ENCODE results near the gene ANKRD49. TPM values are rescaled to one million over a fixed set of nuclear protein-coding genes. Genes with fewer than 3 reads are reported as not detected.

The ANKRD49 gene
- total RNA-seq: 96.1 TPM

DNA sequence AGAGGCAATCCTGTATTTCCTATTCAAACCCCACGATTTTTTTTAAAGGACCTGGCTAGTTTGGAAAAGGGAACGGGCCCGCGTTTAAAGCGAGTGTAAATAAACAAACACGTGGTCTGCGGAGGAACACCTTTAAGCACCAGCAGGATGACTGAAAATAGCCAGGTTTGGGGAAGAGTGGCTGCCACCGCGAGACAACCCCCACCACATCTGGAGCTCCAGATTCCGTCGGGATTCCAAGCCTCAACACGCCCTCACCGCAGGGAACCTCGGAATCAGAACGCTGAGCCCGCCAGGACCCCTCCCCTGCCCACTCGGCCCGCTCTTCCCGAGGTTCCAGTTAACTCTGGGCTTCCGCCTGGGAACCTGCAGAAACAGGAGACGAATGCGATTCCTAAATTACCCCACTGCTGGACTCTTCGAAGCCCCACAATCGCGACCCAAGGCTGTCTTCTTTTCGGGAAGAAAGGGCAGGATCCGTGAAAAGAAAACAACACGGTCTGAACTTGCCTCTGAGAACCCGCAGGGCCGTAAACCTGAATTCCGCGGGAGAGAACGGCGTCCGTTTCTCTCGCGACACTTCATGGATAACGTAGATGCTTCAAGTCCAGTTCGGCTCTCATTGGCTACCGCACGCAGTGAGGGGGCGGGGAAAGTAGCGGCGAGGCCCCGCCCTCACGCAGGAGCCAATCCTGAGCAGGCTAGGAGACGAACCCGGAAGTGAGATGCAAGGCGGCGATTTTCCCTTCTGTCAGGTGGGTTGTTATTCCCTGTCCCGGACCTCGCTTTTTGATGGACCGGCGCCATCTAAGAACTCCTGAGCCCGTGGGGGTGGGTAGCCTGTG lies at the start of gene ANKRD49, which contains the start of gene MRE11:
Gene ANKRD49 (plus strand): TSS at position 704 of the 845 bp plus-strand sequence. CDS start 2,710 bp downstream, outside the sequence.
Gene MRE11 (minus strand): TSS at position 564 of the 845 bp plus-strand sequence. CDS start 1,043 bp downstream, outside the sequence.
- Histone ChIP-seq H3K4me1 (ENCODE audit: insufficient read depth, low read length) (peaks cover 19% of the 10 kb centered on the region), H3K27me3 (ENCODE audit: insufficient read depth, low read length) (no peaks in the 10 kb centered on the region), H3K4me3 (ENCODE audit: low read length) (peak within 1 kb of the TSS; percentile 67), H3K9me3 (ENCODE audit: low read depth, low read length) (no peaks in the 10 kb centered on the region)

GRCh38 chr11:94445641-94446040 lies 48.1 kb upstream of the ANKRD49 start:
- no peaks in the 10 kb centered on the region for H3K9me3 ChIP-seq (ENCODE audit: low read depth, low read length)
- H3K4me1 ChIP-seq (ENCODE audit: insufficient read depth, low read length): no peaks in the 10 kb centered on the region
- H3K4me3 ChIP-seq (ENCODE audit: low read length): no peak overlapping the region
- no peaks in the 10 kb centered on the region for H3K27me3 ChIP-seq (ENCODE audit: insufficient read depth, low read length)

DNA sequence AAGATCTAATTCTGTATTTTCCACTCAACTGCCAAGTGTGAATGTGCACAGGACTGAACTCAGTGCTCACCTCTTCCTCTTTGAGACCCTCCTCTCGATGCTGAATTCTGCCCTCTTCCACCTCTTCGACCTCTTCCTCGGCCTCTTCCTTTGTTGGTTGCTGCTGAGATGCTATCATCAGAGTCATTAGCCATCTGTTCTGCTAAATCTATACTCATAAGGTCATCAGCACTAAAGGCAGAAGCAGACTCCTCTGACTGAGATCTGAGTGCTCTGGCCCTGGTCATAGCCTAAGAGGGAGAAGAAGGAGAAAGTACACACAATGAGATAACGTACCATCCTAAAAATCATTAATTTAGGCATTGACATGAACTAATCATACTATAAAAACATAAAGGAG lies 46.6 kb upstream of the ANKRD49 start:
- Histone ChIP-seq H3K4me1 (ENCODE audit: insufficient read depth, low read length) (no peaks in the 10 kb centered on the region), H3K27me3 (ENCODE audit: insufficient read depth, low read length) (no peaks in the 10 kb centered on the region), H3K4me3 (ENCODE audit: low read length) (no peak overlapping the region), H3K9me3 (ENCODE audit: low read depth, low read length) (no peaks in the 10 kb centered on the region)

GRCh38 chr11:94449029-94449428 lies 44.8 kb upstream of the ANKRD49 start:
- H3K27me3 ChIP-seq (ENCODE audit: insufficient read depth, low read length): no peaks in the 10 kb centered on the region
- H3K9me3 ChIP-seq (ENCODE audit: low read depth, low read length): no peaks in the 10 kb centered on the region
- H3K4me1 ChIP-seq (ENCODE audit: insufficient read depth, low read length): no peaks in the 10 kb centered on the region
- H3K4me3 ChIP-seq (ENCODE audit: low read length): no peak overlapping the region

DNA sequence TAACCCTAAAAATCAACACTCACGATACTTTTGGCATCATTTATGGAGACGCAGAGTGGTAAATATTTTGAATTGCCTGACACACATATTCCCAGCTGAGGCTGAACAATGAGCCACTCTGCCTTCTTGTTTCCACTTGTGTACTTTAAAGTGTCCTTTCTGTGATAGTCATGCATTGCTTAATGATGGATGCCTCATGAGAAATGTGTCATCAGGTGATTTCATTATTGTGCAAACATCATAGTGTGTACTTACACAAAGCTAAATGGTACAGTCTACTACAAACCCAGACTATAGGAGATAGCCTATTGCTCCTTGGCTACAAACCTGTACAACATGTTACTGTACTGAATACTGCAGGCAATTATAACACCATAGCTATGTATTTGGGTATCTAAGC lies 44.3 kb upstream of the ANKRD49 start:
- Histone ChIP-seq H3K4me1 (ENCODE audit: insufficient read depth, low read length) (no peaks in the 10 kb centered on the region), H3K27me3 (ENCODE audit: insufficient read depth, low read length) (no peaks in the 10 kb centered on the region), H3K9me3 (ENCODE audit: low read depth, low read length) (no peaks in the 10 kb centered on the region), H3K4me3 (ENCODE audit: low read length) (no peak overlapping the region)

DNA sequence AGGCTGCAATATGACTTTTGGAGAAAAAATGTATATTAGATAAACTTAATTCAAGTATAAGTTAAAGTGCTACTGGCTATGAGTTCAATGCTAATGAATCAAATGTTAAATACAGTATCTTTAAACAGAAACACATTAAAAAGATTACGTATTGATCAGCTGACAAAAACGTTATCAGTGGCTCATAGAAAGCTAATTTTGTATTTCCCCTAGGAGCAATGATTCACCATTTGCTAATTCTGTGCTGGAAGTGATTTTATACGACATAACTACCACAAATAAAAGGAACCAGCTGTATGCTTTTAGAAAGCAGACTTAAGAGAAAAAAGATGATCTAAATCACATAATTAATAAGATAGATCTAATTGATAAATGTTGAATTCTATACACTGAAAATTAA lies 43.7 kb upstream of the ANKRD49 start:
- no peaks in the 10 kb centered on the region for H3K4me1 ChIP-seq (ENCODE audit: insufficient read depth, low read length)

GRCh38 chr11:94452988-94453387 lies 40.8 kb upstream of the ANKRD49 start:
- no peaks in the 10 kb centered on the region for H3K4me1 ChIP-seq (ENCODE audit: insufficient read depth, low read length)
- no peaks in the 10 kb centered on the region for H3K9me3 ChIP-seq (ENCODE audit: low read depth, low read length)
- no peak overlapping the region for H3K4me3 ChIP-seq (ENCODE audit: low read length)
- H3K27me3 ChIP-seq (ENCODE audit: insufficient read depth, low read length): no peaks in the 10 kb centered on the region

More for the DNA sequence above, 43.7 kb upstream of the ANKRD49 start:
- Histone ChIP-seq H3K27me3 (ENCODE audit: insufficient read depth, low read length) (no peaks in the 10 kb centered on the region), H3K4me3 (ENCODE audit: low read length) (no peak overlapping the region), H3K9me3 (ENCODE audit: low read depth, low read length) (no peaks in the 10 kb centered on the region)

DNA sequence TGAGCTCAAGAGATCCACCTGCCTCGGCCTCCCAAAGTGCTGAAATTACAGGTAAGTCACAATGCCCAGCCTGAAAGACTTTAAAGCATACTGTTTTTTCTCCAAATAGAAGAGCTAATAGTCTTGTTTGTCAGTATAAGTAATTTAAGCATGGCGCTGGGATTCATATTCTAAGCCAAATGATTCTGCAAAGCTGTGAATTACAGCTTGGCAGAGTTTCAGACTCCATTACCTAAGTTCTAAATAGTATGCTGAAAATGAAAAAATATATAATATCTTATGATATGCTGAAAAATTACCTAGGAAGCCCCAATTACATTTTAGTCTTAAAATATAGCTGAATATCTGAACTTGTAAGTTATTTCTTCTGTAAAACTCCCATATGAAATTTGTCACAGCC lies 39.5 kb upstream of the ANKRD49 start:
- Histone ChIP-seq H3K27me3 (ENCODE audit: insufficient read depth, low read length) (no peaks in the 10 kb centered on the region), H3K4me3 (ENCODE audit: low read length) (no peak overlapping the region), H3K4me1 (ENCODE audit: insufficient read depth, low read length) (no peaks in the 10 kb centered on the region), H3K9me3 (ENCODE audit: low read depth, low read length) (no peaks in the 10 kb centered on the region)

DNA sequence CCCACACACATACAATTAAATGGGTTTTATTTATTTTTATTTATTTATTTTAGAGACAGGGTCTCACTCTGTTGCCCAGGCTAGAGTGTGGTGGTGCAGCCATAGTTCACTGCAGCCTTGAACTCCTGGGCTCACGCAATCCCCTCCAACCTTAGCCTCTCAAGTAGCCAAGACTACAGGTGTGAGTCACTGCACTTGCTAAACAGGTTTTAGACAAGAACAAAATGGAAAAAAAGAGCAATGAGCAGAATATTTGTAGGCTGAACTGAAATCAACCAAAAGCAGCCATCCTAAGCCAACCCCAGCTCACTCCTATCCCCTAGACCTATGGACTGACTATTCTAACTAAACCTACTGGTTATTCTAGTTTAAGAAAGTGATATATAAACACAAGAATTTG lies 37.9 kb upstream of the ANKRD49 start:
- no peaks in the 10 kb centered on the region for H3K9me3 ChIP-seq (ENCODE audit: low read depth, low read length)
- no peaks in the 10 kb centered on the region for H3K27me3 ChIP-seq (ENCODE audit: insufficient read depth, low read length)
- no peak overlapping the region for H3K4me3 ChIP-seq (ENCODE audit: low read length)
- no peaks in the 10 kb centered on the region for H3K4me1 ChIP-seq (ENCODE audit: insufficient read depth, low read length)

- no peaks in the 10 kb centered on the region for H3K4me1 ChIP-seq (ENCODE audit: insufficient read depth, low read length)
- no peaks in the 10 kb centered on the region for H3K27me3 ChIP-seq (ENCODE audit: insufficient read depth, low read length)
- no peaks in the 10 kb centered on the region for H3K9me3 ChIP-seq (ENCODE audit: low read depth, low read length)
- no peak overlapping the region for H3K4me3 ChIP-seq (ENCODE audit: low read length)
Measured at GRCh38 chr11:94457118-94458029, 36.4 kb upstream of the ANKRD49 start.

DNA sequence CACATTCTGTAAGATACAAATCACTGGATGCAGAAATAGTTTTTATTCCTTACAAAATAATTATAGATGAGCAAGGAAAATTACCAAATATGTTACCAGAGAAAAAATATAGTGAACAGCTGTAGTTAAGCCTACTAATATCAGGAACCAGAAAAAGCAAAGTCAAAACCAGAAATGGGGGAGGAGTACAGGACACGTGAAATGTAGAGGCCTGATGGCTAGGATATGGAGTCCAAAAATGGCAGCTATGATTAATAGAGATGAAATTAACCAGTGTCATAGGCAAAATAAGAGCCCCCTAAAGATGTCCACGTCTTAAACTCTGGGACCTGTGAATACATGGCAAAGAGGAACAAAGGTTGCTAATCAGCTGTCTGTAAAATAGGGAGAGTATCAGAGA lies 34.2 kb upstream of the ANKRD49 start:
- Histone ChIP-seq H3K4me1 (ENCODE audit: insufficient read depth, low read length) (no peaks in the 10 kb centered on the region), H3K9me3 (ENCODE audit: low read depth, low read length) (no peaks in the 10 kb centered on the region), H3K4me3 (ENCODE audit: low read length) (no peak overlapping the region), H3K27me3 (ENCODE audit: insufficient read depth, low read length) (no peaks in the 10 kb centered on the region)

DNA sequence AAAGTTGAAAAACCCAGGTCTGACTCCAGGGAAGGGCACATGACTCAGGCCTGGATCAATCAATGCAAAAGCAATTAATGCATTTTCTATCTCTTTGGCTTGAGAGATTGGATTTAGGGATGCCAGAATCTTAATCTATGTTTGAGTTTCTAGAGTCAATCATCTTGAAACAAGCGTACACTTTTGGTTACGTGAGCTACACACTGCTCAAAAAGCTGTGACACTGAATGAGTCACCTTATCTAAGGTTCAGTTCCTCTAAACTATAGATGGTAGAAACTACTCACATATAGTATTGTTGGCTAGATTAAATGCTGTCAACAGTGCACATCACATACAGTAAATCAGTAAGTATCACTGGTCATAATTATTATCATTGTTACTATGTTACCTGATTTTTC lies 24.4 kb upstream of the ANKRD49 start:
- Histone ChIP-seq H3K4me3 (ENCODE audit: low read length) (no peak overlapping the region), H3K4me1 (ENCODE audit: insufficient read depth, low read length) (peaks cover 11% of the 10 kb centered on the region), H3K27me3 (ENCODE audit: insufficient read depth, low read length) (no peaks in the 10 kb centered on the region), H3K9me3 (ENCODE audit: low read depth, low read length) (no peaks in the 10 kb centered on the region)

GRCh38 chr11:94472916-94473799 lies 20.6 kb upstream of the ANKRD49 start:
- H3K9me3 ChIP-seq (ENCODE audit: low read depth, low read length): no peaks in the 10 kb centered on the region
- peaks cover 11% of the 10 kb centered on the region for H3K4me1 ChIP-seq (ENCODE audit: insufficient read depth, low read length)
- H3K27me3 ChIP-seq (ENCODE audit: insufficient read depth, low read length): no peaks in the 10 kb centered on the region
- no peak overlapping the region for H3K4me3 ChIP-seq (ENCODE audit: low read length)

DNA sequence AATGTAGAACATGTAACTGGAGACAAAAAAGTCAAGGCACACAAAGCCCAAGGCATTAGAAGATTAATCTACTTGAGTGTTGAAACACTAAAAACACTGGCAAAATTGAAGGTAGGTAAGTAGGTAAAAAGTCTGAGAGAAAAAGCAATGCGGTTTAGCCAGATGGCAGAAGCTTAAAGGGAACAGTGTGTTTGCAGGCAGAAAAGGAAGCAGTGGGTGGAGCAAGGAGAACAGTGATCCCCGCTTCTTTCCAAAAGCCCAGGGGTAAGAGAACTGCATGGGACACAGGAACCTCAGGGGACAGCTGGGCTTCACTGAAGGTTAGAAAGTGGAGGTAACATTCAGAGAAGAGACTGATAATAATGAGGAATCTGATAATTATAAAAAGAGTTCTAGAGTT lies 16.2 kb upstream of the ANKRD49 start:
- Histone ChIP-seq H3K27me3 (ENCODE audit: insufficient read depth, low read length) (no peaks in the 10 kb centered on the region), H3K4me3 (ENCODE audit: low read length) (no peak overlapping the region), H3K9me3 (ENCODE audit: low read depth, low read length) (no peaks in the 10 kb centered on the region), H3K4me1 (ENCODE audit: insufficient read depth, low read length) (peaks cover 11% of the 10 kb centered on the region)

All from mononuclear cell (primary cell).